Cardiac septum (tissue), 1 donor: Measurements from ENCODE around the gene SRXN1. TPM values are rescaled to one million over a fixed set of nuclear protein-coding genes. Genes with fewer than 3 reads are reported as not detected.
A peak's percentile ranks its signal among the peaks of the same experiment; 100 is the strongest.
"Not testable (repeated sequence)": the region's sequence is repeated elsewhere in the genome, so short reads cannot be mapped to it uniquely, and the experiment has no call there.

Source experiments
- DNase-seq: peaks from one replicate; pipeline ENCODE4 v3.0.0-alpha.2; 2020; ENCODE audit warnings: low spot score
- intact Hi-C: fragments of 100-400 bp; cut with DNase I; formaldehyde crosslinking; loops from one replicate; pipeline ENCODE4 v1.14.0; 2022
- long read RNA-seq: library from polyadenylated mRNA; unstranded; transcript quantifications from one replicate; pipeline ENCODE4 v2.0.0, GENCODE V29; 2021
- total RNA-seq: library from RNA; stranded (reverse); fragmentation: NEBNext Ultra II Directional; extraction: Animal tissue kit (Norgen Biotek cat#: 25700); gene quantifications from one replicate; pipeline ENCODE4 v1.2.1, GENCODE V29; 2021
- donor health status: DM: no; HTN: no; CAD: no.

SRXN1 gene
- 38.4 TPM for total RNA-seq
- long read RNA-seq, transcript SRXN1-201 (2 exons, 2,698 nt) = major isoform, 331 of 385 reads
- long read RNA-seq, partial matches to known transcripts = 0 of 385 reads
- long read RNA-seq, other reads (novel, unspliced or antisense) = 54 of 385 reads

GRCh38 chr20:653110-653589 lies at the start of gene SRXN1:
Gene SRXN1 (minus strand): TSS chr20:653200. CDS start chr20:653185, 15 bp downstream.
- intact Hi-C loops = no loop called here
- peak; percentile 97 for DNase-seq

GRCh38 chr20:701401-702129 lies 48.6 kb upstream of the SRXN1 start:
- intact Hi-C loops = no loop called here
- DNase-seq = peak; percentile 69

- DNase-seq = peak; percentile 85
- intact Hi-C loops = no loop called here
These were observed 46.9 kb upstream of the SRXN1 start for GRCh38 chr20:699811-700338.

GRCh38 chr20:699342-699741 lies 46.3 kb upstream of the SRXN1 start:
- peak; percentile 53 for DNase-seq
- intact Hi-C loops = no loop called here

GRCh38 chr20:698276-698675 lies 45.3 kb upstream of the SRXN1 start:
- DNase-seq = peak; percentile 22
- intact Hi-C loops = no loop called here

- peak; percentile 36 for DNase-seq
- intact Hi-C loops = no loop called here
These were observed 44.8 kb upstream of the SRXN1 start for GRCh38 chr20:697826-698225.

- intact Hi-C loops = no loop called here
- peak; percentile 47 for DNase-seq
These were observed 42.3 kb upstream of the SRXN1 start for GRCh38 chr20:695165-695866.

- peak; percentile 59 for DNase-seq
- intact Hi-C loops = no loop called here
These were observed 41.5 kb upstream of the SRXN1 start for GRCh38 chr20:694496-694895.

GRCh38 chr20:693786-694185 lies 40.8 kb upstream of the SRXN1 start:
- peak; percentile 26 for DNase-seq
- intact Hi-C loops = not testable (repeated sequence)

GRCh38 chr20:692044-692443 lies 39.0 kb upstream of the SRXN1 start:
- peak; percentile 43 for DNase-seq
- intact Hi-C loops = no loop called here

- intact Hi-C loops = no loop called here
- DNase-seq = no peak
These were observed 36.9 kb upstream of the SRXN1 start for GRCh38 chr20:689947-690346.

GRCh38 chr20:689348-689747 lies 36.3 kb upstream of the SRXN1 start:
- intact Hi-C loops = no loop called here
- peak; percentile 33 for DNase-seq

GRCh38 chr20:688809-689212 lies 35.8 kb upstream of the SRXN1 start:
- intact Hi-C loops = no loop called here
- DNase-seq = peak; percentile 68

- intact Hi-C loops = no loop called here
- DNase-seq = no peak
These were observed 34.6 kb upstream of the SRXN1 start for GRCh38 chr20:687468-688203.

GRCh38 chr20:684676-685319 lies 31.8 kb upstream of the SRXN1 start:
- intact Hi-C loops = no loop called here
- no peak for DNase-seq

GRCh38 chr20:682123-682522 lies 29.1 kb upstream of the SRXN1 start:
- DNase-seq = no peak
- intact Hi-C loops = no loop called here

- intact Hi-C loops = no loop called here
- no peak for DNase-seq
These were observed 27.7 kb upstream of the SRXN1 start for GRCh38 chr20:680638-681187.

GRCh38 chr20:677957-678356 lies 25.0 kb upstream of the SRXN1 start:
- intact Hi-C loops = no loop called here
- DNase-seq = no peak

GRCh38 chr20:676967-677366 lies 24.0 kb upstream of the SRXN1 start:
- DNase-seq = no peak
- intact Hi-C loops = no loop called here
